ENCODE data around the gene SLC12A3.

GRCh38 chr16:56861756-56862155, 3.3 kb upstream of the SLC12A3 start:
- no peak for TF ChIP-seq CTCF (IDR thresholded peaks at IDR 0.05)
- TF ChIP-seq POLR2A (IDR thresholded peaks at IDR 0.05): no peak
